CD4-positive, alpha-beta T cell treated with Interferon gamma for 1 hour (primary cell): ENCODE data around the gene LGALS7B.
"Not testable (repeated sequence)": the region's sequence is repeated elsewhere in the genome, so short reads cannot be mapped to it uniquely, and the experiment has no call there.

Experiments used
- DNase-seq: peaks from one replicate; pipeline ENCODE4 v3.0.0-alpha.2; 2020

LGALS7B gene

DNA sequence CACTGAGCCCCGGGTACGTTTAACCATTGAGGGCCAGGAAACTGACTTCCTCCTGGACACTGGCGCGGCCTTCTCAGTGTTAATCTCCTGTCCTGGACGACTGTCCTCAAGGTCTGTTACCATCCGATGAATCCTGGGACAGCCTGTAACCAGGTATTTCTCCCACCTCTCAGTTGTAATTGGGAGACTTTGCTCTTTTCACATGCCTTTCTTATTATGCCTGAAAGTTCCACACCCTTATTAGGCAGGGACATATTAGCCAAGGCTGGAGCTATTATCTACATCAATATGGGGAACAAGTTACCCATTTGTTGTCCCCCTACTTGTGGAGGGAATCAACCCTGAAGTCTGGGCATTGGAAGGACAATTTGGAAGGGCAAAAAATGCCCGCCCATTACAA is 36.9 kb downstream of the LGALS7B start:
- DNase-seq, result not testable (repeated sequence)

DNA sequence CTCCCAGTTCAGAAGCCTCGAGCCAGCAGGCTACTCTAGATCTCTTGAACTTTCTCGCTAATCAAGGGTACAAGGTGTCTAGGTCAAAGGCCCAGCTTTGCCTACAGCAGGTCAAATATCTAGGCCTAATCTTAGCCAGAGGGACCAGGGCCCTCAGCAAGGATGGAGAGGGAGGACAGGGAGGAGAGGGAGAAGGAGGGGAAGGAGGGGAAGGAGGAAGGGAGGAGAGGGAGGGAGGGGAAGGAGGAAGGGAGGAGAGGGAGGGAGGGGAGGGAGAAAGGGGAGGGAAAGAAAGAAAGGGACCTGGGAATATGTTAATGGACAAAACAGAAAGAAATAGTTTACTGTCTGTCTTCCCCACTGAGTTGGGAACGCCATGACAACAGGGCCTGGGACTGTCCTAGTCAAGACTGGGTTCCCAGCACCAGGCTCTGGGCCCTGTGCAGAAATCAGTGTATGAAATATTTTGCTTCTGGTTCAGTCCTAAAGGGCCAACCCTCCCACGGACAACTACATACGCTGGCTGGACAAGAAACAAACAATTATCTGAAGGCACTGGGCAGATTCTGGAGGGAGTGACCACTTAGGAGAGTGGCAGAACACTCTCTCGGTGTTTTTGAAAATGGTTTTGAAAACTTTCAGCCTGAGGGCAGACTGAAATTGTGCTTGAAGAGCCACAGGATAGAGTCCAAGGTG is 38.0 kb downstream of the LGALS7B start:
- DNase-seq, result no peak

DNA sequence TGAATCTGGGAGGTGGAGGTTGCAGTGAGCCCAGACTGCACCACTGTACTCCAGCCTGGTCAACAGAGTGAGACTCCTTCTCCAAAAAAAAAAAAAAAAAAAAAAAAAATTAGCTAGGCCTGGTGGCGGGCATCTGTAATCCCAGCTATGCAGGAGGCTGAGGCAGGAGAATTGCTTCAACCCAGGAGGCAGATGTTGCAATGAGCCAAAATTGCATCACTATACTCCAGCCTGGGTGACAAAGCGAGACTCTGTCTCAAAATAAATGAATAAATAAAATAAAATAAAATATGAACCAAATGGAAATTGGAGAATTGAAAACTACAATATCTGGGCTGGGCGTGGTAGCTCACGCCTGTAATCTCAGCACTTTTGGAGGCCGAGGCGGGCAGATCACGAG is 40.2 kb downstream of the LGALS7B start:
- not testable (repeated sequence) for DNase-seq

DNA sequence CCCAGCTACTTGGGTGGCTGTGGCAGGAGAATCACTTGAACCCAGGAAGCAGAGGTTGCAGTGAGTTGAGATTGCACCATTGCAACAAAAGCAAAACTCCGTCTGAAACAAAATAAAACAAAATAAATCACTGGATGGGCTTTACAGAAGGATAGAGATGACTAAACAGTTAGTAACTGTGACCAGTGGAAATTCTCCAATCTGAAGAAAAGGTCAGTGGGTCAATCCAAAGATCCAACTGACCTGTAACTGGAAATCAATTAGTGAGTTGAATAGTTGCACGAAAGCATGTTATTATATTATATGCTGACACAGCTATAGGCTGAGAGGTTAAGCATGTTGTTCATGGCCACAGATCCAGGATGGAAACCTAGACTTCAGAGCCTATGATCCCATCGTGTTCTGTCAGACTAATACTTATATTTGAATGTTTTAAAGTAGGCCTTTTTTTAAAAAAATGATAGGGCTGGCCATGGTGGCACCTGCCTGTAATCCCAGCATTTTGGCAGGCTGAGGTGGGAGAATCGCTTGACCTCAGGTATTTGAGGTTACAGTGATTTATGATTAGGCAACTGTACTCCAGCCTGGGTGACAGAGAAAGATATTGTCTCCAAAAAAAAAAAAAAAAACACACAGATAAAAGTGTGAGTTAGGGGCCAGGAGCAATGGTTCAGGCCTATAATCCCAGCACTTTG is 41.2 kb downstream of the LGALS7B start:
- no peak for DNase-seq

DNA sequence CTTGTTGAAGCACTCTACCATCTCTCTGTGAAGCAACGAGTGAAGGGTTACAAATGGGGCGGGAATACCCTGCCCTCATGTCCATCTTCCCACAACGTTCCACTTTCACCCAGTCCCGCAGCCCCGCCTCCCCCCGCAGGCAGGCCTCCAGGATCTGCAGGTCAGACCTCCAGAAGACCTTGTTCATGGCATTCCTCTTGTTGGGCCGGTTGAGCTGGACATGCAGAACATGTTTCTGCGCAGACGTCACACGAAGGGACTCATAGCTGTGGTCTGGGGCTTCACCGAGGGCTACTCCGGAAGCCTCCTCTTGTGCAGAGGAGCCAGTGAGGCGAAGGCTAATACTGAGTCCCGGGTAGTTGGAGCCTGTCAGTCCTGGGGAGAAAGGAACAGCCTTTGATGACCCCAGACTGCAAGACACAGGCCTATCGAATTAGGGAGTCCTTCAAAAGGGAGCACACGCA is 42.2 kb downstream of the LGALS7B start:
- DNase-seq, result peak; percentile 27

DNA sequence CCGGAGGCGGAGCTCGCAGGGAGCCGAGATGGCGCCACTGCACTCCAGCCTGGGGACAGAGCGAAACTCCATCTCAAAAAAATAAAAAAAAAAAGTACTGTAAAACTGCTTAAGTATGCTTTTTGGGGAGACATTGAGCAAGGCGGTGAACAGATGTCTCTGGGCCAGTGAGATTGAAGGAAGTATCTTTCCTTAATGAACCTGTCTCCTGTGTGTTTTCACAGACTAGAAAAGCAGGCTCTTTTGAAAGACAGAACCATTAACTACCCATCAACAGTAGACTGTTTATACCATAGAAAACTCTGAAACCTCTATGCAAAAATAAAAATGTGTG is 44.1 kb downstream of the LGALS7B start:
- DNase-seq, result no peak

DNA sequence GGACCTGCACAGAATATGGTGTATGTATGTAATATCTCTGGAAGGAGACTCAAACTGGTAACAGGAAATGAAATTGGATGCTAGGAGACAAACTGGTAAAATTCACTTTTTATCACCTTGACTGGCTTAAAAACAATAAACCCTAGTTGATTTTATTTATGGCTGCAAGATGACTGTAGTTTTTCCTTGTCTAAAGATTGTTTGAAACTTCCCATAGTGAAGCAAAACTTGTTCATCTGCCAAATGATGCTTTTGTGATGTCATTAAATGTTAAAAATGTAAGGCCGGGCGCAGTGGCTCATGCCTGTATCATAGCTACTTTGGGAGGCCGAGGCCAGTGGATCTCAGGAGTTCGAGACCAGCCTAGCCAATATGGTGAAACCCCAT is 45.1 kb downstream of the LGALS7B start:
- DNase-seq, result no peak

DNA sequence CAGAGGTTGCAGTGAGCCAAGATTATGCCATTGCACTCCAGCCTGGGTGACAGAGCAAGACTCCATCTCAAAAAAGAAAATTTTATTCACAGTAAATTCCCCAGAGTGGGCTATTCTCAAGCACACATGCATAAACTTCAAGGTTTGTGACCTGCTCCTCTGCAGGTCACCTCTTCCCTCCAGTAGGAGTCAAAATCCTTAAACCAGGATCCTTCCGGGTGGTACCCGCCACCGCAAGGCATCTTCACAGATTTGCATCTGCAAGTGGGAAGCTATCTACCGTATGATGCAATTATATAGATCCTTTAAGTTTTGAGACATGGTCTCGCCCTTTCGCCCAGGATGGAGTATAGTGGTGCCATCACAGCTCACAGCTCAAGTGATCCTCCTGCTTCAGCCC is 45.6 kb downstream of the LGALS7B start:
- DNase-seq, result no peak

DNA sequence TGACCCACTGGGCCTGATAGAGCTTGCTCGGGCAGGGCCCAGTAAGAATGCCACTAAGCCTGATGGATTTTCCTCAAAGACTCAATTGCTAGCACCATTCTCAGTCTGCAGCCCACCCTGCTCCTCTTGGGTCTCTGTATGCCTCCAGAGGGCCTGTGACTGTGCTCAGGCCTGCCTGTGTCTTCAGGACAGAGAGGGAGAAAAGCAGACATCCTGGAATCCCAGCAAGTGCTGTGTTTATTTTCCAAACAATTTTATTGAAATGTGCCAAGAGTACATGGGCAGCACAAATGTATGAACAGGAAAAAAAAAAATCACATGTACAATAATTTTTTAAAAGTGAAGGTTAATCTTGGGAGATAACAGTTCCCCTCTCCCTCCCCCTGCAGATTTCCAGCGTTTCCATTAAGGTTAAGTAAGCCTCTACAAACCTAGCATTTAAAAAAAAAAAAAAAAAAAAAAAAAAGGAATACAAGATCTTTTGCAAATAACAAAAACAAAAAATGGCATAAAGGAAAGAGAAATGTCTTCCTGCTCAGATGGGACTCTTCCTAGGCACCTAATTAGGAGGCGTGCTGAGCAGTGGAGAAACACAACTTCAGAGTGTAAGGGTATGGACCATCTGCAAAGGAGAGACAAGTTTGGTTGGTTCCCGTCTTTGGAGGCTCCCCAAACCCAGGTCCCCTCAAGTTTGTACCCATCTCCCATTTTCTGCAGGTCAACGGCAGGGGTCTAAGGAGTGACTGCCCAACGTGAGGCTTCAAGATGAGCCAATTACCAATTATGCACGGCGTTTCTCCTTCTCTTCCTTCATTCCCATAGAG is 47.4 kb downstream of the LGALS7B start:
- DNase-seq, result no peak

DNA sequence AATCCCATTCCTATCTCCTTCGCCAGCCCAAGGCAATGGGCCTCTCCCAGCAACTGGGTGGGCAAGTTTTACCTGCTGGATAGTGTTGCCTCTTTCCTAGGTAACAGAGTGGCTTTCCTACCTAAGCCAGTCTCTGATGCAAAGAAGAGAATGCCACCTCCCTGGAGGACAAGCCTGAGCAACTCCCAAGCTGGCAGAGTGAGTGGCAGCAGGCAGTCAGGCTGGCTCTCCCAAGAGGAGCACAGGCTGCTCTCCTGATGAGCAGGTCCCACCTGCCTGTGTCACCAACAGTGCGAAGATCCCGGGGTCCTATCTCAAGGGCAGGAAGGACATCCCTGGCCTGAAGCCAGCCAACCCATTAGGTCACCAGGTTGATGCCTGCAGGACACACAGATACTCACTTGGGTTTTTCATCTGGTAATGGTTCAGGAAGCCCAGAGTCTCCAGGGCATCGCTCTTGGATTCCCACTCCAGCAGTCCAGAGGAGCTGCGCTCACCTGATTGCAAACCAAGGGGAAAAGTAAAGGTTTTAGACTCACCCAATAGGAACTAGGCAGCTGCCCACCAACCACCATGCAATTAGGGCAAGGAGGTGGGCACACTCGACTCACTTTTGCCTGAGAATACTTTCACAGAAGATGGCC is 48.1 kb downstream of the LGALS7B start:
- DNase-seq, result no peak

DNA sequence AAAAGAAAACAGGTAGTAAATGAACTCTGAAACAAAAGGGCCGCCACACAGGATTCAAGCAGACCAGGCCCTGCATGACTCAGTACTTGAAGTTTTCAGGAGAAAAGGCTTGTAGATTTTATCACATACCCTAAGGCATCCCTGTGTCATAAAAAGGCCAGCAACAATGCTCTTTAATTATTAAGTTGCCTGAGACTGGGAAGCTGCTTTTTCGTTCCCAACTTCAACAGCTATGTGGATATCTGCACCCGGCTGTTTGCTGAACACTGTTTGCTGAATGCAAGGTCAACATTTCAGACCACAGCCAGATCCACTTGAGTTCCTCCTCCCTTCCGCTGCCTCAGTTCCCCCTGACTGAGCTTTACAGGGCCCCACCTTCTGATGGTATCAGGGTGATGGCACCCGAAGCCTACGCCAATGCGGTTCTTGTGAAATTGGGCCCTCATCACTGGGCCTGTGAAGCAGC is 48.7 kb downstream of the LGALS7B start:
- no peak for DNase-seq

DNA sequence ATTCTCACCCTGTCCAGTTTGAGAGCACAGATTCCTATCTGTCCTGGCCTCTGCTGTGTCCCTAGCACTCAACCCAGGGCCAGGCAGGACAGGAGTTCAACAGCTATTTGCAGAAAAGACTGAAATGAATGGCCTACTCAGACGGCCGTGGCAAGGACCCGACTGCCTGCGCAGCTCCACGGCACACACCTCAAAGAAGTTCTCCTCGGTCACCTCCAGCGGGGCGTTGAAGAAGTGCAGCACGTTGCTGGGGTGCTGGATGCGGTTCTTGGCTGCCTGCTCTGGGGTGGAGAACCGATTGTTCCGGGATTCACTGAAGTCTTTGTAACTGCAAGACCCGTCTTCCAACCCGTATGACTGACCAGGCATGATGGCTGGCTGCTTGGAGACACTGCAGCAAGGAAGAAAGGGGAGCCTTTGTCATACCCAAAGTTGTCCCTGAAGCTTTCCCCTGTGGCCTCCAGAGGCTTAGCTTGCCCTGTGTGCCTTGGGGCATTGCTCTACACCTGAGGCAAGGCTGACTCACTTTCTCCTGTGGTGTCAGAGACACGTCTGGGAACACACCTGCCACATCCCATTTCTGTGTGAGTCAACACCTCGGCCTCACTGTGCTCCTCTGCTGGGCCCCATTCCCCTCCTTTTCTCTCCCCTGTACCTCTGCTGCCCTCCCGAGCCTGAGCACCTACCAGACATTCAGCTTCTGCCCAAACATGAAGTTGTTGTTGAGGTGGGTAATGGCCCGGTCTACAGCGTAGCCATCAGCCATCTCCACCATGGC is 49.4 kb downstream of the LGALS7B start:
- no peak for DNase-seq

DNA sequence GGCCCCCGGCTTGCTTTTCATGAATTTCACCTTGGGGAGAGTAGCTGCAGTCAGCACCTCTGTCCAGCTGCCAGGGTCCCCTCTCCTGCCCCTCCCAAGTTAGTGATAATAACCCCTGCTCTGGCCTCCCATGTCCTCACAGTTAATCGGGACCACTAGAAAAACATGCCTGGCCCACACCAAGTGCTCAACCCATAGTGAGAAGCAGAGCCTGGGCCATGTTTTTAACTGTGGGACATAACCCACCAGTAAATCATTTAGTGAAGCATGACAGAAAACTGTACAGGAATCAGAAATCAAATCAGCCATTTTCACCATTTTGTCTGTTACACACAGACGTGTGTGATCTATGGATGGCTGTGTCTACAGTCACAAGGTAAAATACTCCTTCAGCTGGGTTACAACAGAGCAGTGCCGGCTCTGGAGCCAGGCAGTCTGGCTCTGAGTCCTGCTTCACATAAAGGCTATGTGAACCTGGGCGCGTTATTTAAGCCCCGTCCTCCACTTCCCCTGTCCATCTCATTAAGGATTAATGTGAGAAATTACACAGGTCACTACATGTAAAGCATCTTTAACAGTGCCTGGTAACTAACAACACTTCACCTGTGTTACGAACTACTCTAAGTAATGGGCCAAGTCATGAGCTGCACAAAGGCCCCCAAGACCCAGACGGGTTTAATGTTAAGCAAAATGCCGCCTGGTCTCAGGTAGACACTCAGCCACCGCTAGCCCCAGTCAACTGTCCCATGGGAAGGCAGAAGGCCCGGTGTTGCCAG is 50.2 kb downstream of the LGALS7B start:
- no peak for DNase-seq

DNA sequence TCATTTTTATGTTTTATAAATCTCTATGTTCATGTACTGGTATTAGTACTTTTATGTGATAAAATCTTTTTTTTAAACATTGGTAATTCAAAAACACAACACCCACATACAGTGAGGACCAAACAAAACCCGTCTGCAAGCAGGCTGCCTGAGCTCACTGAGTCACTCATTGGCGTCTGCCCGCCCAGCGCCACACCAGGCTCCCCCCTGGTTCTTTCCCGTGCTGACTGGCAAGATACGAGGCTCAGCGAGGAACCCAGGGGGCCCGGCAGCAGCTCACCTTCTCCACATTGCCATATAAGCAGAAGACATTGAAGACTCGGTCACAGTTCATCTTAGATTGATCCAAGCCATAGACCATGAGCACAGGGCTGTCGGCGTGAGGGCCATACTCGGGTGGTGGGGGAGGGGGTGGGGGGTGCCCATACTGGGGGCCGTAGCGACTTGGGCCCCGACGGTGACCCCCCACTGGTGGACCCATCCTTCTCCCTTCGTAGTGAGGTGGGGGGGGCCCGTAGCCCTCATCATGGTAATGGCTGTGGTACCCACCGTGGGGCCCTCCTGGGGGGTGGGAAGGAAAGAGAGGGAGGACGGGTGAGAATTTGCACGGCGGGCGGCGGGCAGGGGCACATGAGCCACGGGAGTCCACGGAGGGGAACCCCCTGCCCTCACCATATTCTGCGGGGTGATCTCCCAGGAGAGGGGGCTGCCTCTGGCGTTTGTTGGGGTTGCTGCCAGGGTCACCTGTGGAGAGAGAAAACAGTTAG is 51.0 kb downstream of the LGALS7B start:
- no peak for DNase-seq

DNA sequence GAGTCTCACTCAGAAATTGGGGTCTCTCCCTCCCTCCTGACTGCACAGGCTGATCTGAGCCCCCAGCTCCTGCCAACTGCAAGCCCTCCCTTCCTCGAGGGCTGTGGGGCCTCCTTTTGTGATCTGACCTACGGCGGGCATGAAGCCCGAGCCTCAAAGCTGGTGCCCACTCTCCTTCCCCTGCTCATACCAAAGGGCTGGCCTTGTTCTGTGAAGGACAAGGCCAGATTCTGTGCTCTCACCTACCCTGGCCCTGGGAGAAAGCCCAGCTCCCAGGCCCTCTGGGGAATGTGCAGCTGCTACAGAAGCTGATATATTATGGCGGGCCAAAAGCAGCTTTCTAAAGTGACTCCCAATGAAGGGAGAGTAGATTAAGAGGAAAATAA is 51.6 kb downstream of the LGALS7B start:
- DNase-seq, result no peak
